IPS-NIHi11 (cell line): ENCODE data around the gene XRRA1.

ENCODE experiments used
- DNase-seq: peaks from one replicate; pipeline ENCODE4 v3.0.0; 2012; ENCODE audit warnings: mixed read lengths, low spot score

Gene XRRA1

GRCh38 chr11:74950374-74950969, 1.6 kb upstream of the XRRA1 start:
- no peak for DNase-seq

- no peak for DNase-seq
Observed at GRCh38 chr11:74949753-74950137, 854 bp upstream of the XRRA1 start.

GRCh38 chr11:74948546-74948897, 369 bp downstream of the XRRA1 start:
- peak; percentile 38 for DNase-seq

- no peak for DNase-seq
Observed at GRCh38 chr11:74942073-74942759, 6.7 kb downstream of the XRRA1 start.

GRCh38 chr11:74941492-74941891, 7.4 kb downstream of the XRRA1 start:
- DNase-seq, result no peak

- DNase-seq, result no peak
Observed at GRCh38 chr11:74937696-74938475, 11.0 kb downstream of the XRRA1 start.

GRCh38 chr11:74936976-74937375, 11.9 kb downstream of the XRRA1 start:
- DNase-seq, result no peak

- no peak for DNase-seq
Observed at GRCh38 chr11:74936087-74936486, 12.8 kb downstream of the XRRA1 start.

- no peak for DNase-seq
Observed at GRCh38 chr11:74935285-74935684, 13.6 kb downstream of the XRRA1 start.

- DNase-seq, result no peak
Observed at GRCh38 chr11:74933765-74934164, 15.1 kb downstream of the XRRA1 start.

- DNase-seq, result no peak
Observed at GRCh38 chr11:74932797-74933196, 16.1 kb downstream of the XRRA1 start.

- DNase-seq, result no peak
Observed at GRCh38 chr11:74932169-74932568, 16.7 kb downstream of the XRRA1 start.

GRCh38 chr11:74929431-74930363, 19.2 kb downstream of the XRRA1 start:
- DNase-seq, result peak; percentile 67

- no peak for DNase-seq
Observed at GRCh38 chr11:74927496-74927895, 21.4 kb downstream of the XRRA1 start.

GRCh38 chr11:74926304-74927030, 22.4 kb downstream of the XRRA1 start:
- DNase-seq, result no peak

- DNase-seq, result no peak
Observed at GRCh38 chr11:74925281-74925680, 23.6 kb downstream of the XRRA1 start.

- no peak for DNase-seq
Observed at GRCh38 chr11:74923125-74923524, 25.8 kb downstream of the XRRA1 start.

- DNase-seq, result no peak
Observed at GRCh38 chr11:74909812-74910211, 39.1 kb downstream of the XRRA1 start.

GRCh38 chr11:74909385-74909784, 39.5 kb downstream of the XRRA1 start:
- DNase-seq, result no peak

GRCh38 chr11:74905326-74905725, 43.6 kb downstream of the XRRA1 start:
- no peak for DNase-seq

GRCh38 chr11:74902342-74902741, 46.5 kb downstream of the XRRA1 start:
- DNase-seq, result no peak

GRCh38 chr11:74896311-74896710, 52.6 kb downstream of the XRRA1 start:
- no peak for DNase-seq
